Esophagus mucosa (tissue), 1 donor: Measurements from ENCODE around the gene DGKB. TPM values are rescaled to one million over a fixed set of nuclear protein-coding genes. Genes with fewer than 3 reads are reported as not detected.

Experiments
- ATAC-seq: fragments of 200-7000 bp; cut with Tn5 transposase; one replicate; pipeline ENCODE4 v1.9.1; 2020
- total RNA-seq: library from RNA; stranded (reverse); gene quantifications from one replicate; pipeline ENCODE4 v1.2.4, GENCODE V29; 2023
- donor health status: DM: yes; HTN: yes; CAD: no.

DGKB gene
- total RNA-seq, 1 donor from 2014 or later = 0.08 TPM

DNA sequence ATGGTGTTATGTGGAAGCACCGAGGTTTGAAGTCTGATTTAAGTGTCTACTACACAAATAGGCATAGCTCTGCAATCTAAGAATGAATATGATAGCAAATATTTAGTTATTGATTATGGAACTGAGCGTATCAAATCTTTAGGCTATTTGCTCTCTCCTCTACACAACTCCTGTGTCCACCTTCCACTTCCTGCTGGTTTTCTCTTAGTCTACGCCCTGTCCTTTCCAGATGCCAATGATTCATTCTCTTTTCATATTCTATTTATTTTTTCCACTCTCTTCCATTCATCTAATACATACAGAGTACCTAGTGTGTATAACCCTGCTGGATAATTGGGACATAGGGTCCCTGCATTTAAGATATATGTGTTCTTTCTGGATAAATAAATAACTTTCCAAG is 83.7 kb downstream of the DGKB start:
- ATAC-seq = no peak

DNA sequence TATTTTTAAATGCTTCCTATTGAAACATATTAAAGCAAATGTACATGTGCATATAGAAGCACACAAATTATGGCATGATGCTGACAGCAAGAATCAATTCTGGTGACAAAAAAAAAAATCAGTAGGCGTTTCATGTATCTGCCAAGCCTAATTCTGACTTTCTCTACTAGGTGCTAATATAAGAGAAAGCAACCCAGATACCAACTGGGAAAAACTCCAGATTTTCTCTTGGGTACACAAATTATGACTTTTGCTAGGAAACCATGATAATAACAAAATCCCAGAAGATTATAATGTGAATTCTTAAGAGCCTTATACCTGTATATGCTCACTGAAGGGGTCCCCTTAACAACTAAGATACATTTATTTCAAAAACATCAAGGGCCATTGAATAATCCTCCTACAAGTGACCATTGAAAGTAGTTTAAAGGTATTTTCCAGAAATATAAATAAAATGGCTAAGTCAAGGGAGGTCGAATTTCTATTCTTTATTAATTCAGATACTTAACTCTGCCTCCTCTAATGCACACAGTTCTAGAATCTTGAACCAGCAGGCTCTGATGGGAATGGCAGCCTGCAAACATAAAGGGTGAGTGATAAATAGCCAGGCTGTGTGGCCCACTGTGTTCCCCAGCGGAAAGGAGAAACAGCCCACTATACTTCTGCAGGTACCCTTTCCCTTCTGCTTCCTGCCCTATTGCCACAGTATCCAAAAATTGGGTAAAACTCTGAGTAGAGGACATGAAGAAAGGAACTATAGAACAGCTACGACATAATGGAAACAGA is 84.5 kb downstream of the DGKB start:
- ATAC-seq = no peak

DNA sequence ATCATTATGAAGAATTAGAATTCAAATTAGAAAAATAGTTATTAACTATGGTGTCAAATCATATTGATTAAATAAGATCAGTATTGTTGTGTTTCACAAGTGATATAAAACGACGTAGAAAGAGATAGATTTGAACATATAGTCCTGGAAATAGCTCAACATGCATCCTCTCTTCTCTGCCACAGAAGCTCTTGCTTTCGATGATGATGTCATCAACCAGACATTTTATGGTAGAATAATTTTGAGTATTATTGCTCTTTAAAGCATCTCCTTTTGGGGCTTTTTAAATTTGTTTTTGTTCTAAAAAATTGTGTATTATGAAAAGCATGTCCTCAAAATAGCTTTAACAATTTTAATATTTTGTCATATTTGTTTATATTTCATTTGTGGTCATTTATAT is 95.0 kb downstream of the DGKB start:
- ATAC-seq = no peak

DNA sequence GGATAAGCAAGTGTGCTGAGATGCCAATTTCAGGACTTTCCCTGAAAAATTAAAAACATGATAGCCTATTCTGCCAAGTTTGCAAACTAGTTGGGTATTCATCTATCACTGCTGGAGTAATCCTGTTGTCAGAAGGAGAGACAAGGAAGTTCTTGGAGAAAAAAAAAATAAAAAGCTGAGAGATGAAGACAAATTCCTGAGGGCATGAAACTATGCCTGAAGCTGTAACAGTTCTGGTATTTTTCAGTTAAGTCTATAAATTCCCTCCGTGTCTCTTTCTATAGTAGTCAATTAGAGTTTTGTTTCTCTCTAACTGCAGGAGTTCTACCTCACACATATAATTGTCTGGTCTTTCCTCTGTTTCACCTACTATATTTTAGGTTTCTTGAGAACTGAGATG is 95.7 kb downstream of the DGKB start:
- ATAC-seq = no peak

- no peak for ATAC-seq
These were observed 97.3 kb downstream of the DGKB start for GRCh38 chr7:14805105-14805719.

GRCh38 chr7:14800664-14801063 is 101.9 kb downstream of the DGKB start:
- no peak for ATAC-seq

DNA sequence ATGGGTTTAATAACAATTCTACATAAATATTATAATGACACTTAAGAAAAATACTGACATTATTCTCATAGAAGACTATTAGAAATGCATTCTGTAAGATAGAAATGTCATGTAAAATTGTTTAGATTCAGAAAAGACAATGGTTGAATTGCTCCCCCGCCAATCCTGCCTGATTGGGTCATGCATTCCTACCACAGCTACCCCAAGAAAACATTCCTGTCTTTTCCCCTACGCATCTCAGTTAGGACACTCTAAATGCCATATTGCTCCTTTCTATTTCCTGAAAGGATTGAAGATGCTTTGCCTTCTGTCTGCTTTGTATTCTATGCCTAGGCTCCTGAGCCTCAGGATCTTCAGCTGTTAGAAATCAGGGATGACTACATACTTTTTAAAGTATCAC is 109.4 kb downstream of the DGKB start:
- ATAC-seq = no peak

- no peak for ATAC-seq
These were observed 115.0 kb downstream of the DGKB start for GRCh38 chr7:14787551-14787950.

GRCh38 chr7:14786314-14786895 is 116.1 kb downstream of the DGKB start:
- no peak for ATAC-seq

DNA sequence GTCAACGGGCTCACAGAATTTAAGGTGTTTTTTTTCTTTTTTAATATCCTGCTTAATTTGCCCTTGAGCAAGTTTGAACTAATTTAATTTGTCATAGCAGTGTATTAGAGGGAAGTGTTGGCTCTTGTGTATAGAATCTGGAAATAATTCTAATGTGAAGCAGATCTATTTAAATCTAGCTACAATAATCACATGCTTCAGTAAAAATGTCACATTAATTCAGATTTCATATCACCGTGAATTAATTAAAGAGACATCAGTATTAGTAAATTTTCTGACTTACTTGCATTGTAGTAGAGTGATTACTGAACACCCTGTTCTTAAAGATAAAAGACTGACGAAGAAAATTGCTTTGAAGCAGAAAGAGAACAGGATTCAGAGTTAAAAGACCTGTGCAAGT is 124.7 kb downstream of the DGKB start:
- no peak for ATAC-seq

DNA sequence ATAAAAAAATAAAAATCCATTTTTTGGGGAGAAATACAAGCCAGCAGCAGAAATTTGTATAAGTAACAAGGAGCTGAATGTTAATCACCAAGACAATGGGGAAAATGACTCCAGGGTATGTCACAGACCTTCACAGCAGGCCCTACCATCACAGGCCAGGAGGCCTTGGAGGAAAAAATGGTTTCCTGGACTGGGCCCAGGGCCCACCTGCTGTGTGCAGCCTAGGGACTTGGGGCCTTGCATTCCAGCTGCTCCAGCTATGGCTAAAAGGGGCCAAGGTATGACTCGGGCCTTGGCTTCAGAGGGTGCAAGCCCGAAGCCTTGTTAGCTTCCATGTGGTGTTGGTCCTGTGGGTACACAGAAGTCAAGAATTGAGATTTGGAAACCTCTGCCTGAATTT is 126.3 kb downstream of the DGKB start:
- no peak for ATAC-seq

DNA sequence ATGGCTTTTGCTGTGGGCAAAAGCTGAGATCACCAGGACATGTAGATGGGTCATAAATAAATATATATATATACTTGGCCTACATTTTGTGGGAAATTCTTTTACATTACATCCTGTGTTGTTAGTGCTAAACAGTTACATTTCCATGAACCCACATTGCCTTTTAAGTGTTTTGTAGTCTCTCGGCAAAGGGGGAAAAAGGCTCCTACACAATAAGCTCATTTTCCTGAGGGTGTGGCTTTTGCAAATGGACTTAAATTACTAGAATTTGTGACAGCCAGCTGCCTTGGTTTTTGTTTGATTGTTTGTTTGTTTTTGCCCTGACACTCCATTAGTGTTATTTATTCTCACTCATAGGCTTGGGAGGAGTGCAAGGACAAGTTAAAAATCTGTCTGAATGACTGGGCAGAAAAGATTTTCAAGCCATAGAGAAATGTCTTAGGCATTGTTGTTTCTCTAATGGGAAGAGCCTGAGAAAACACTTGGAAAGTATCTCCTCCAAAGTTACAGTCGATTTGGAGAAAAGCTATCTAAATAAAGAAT is 128.8 kb downstream of the DGKB start:
- no peak for ATAC-seq

DNA sequence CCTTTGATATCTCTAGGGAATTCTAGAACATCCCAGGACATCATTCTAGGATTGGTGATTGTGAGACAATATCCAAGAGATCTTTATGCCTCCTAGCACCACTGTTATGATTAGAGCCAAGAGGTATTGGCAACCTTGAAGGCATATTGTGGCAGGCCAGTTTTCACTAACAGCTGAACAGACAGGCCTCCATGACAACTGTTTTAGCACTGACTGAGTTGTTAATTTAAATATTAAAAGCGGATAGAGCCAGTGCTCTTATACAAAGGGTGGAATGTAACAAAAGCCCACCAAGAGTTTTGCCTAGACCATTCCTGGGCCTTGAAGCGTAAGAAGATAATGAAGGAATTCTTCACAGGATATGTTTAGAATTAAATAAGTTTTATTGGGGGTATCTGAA is 131.9 kb downstream of the DGKB start:
- ATAC-seq = no peak

- no peak for ATAC-seq
These were observed 133.3 kb downstream of the DGKB start for GRCh38 chr7:14769261-14769660.

- no peak for ATAC-seq
These were observed 134.7 kb downstream of the DGKB start for GRCh38 chr7:14767716-14768425.

- no peak for ATAC-seq
These were observed 135.8 kb downstream of the DGKB start for GRCh38 chr7:14766747-14767146.

GRCh38 chr7:14765731-14766130 is 136.8 kb downstream of the DGKB start:
- ATAC-seq = no peak

- ATAC-seq = no peak
These were observed 140.0 kb downstream of the DGKB start for GRCh38 chr7:14762561-14762960.

DNA sequence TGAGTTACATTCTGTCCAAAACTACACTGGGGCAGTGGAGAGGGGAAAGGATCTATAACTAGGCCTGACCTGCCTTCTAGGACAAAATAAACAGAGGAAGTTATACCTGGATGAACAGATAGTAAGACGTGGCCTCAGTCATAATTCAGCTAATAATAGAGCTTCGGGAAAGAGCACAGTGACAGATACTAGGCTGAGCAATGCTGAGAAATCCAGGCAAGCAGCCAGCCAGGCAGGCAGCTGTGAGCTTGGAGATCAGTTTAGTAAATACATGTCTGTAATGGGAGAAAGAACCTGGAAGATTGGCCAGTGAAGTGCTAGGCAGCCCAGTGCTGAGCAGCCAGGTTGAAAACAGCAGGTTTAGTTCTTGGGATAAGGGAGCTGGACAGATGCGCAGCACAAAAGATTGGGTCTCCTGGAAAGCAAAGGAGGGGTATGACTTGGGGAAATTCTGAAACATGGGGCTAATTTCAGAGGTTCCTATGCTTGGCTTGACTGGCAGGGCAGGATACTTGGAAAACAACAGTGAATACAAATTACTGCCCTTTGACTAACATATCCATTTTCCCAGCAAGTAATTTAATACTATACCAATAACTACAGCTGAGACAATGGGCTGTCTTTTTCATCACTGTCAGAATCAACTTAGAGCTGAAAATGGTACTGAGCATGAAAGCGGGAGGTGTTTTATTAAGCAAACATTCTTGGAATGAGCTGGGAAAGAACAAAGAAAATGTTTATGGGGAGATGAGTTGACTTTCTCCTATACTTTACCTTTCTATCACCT is 140.8 kb downstream of the DGKB start:
- ATAC-seq = no peak

DNA sequence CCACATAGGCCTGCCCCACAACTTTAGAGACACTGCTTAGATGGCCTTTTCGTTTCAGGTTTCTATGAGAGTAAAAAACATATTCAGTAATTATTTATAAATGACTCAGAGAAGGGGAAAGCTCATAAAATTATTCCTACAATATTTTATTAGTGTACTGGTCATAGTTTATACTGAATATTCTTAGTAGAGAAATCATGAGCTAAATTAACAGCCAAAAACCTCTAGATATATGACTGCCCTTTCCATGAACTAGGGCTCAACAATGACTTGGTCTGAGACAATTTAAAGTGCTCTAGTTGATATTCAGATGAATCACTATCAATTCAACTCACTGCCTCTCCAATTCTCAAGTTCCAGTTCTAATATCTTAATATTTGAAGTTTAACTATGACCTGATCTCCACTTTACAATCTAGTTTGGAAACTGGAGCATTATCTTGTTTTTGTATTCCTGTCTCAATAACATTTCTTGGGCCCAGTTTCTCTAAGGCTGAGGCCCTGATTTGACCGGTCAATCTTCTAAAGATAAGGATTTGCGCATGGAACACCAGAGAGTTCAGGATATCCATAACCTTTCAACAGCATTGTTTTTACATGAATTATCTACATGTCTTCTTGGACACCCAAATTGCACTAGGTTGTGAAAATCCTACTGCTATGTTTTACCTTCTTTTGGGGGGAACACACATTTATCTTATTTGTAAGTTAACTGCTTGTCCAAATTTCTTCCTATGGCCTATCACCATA is 141.6 kb downstream of the DGKB start:
- no peak for ATAC-seq

GRCh38 chr7:14759785-14760184 is 142.8 kb downstream of the DGKB start:
- no peak for ATAC-seq

- no peak for ATAC-seq
These were observed 147.9 kb downstream of the DGKB start for GRCh38 chr7:14754631-14755030.
